ENCODE data around the gene UXS1.

UXS1 gene

DNA sequence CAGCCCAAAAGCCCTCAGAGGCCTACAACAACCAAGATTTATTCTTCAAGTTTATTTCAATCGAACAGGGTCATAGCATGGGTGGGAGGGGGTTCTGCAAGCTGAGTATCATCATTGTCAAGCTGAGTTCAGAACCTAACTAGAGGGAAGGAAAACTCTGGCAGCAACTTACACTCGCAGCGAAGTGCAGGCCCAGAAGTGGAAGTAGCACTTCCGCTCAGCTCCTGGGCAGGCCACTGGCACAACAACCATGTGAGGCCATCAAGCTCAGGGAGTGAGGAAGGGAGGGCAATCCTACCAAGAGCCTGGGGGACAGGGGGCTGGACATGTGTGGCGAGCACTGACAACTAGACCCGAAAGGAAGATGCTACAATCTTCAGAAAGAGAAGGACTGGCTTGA, 4.8 kb downstream of the UXS1 start:
- no peak for DNase-seq (ENCODE audit: low read depth)

DNA sequence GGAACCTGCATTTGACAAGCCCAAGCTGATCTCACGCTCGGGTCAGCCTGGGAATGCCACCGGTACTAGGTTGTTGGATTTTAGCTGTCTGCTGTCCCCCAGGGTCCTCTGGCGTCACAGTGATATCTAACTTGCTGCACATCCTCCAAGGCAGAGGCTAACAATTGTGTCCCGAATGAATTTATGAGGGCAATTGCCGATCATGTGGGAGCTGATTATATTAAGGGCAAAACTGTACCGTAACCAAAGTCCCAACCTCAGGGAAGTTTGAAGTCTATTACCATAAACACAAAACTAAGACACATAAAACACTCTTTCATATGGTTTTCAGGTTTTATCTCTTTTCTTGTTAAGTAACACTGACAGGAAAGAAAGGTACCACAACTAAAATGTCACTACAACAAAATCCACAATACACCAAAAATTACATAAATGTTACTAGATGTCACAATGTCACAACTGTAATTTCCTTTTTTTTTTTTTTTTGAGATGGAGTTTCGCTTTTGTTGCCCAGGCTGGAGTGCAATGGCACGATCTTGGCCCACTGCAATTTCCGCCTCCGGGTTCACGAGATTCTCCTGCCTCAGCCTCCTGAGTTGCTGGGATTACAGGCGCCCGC, 6.7 kb downstream of the UXS1 start:
- DNase-seq (ENCODE audit: low read depth), result no peak

DNA sequence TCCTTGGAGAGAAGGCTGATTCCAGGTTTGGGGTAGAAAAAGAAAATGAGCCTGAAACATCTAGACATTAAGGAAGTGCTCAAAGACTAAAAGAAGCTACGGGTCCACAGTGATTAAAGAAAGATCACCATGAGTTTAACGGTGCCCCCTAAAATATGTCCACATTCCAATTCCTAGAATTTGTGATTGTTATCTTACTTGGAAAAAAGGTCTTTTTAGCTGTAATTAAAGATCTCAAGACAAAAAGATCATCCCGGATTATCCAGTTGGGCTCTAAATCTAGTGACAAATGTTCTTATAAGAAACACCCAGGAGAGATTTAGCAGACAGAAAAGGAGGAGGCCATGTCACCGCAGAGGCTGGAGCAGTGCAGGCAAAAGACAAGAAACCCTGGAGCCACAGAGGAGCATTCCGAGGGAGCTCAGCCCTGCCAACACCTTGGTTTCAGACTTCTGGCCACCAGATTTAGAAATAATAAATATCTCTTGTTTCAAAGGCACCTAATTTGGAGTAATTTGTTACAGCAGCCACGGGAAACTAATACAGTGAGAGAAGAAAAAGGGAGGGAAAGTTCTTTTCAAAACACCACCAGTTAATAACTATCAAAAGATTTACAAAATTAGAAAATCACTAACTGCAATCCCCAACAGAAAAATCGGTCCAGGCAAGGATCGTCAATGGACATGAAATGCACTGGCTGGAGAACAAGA, 8.5 kb downstream of the UXS1 start:
- no peak for DNase-seq (ENCODE audit: low read depth)

DNA sequence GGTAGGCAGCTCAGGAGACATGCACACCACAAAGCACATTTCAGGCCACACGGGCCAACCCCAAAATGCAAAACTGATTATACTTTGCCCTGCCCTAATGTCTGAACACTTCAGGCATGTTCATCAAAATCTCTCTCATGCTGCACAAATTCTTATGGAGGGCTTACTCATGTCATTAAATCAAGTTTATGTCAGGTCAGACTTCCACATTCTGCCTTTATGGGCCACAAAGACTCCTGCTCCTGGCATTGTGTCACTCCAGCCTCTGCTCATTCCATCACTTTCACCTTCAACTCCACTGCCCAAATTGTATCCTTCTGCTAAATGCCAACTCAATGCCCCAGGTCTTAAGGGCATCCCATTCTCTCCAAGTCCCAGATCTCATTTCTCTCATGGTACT, 9.2 kb downstream of the UXS1 start:
- no peak for DNase-seq (ENCODE audit: low read depth)

DNA sequence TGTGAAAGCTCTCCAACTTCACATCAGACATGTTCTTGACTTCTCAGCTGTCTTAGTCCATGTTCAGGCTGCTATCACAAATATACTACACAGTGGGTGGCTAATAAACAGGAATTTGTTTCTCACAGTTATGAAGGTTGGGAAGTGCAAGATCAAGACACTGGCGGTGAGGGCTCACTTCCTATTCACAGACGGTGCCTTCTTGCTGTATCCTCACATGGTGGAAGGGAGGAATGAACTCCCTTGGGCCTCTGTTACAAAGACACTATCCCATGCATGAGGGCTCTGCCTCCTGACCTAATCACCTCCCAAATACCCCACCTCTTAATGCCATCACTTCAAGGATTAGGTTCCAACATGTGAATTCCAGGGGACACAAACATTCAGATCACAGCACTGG, 9.7 kb downstream of the UXS1 start:
- DNase-seq (ENCODE audit: low read depth), result no peak

DNA sequence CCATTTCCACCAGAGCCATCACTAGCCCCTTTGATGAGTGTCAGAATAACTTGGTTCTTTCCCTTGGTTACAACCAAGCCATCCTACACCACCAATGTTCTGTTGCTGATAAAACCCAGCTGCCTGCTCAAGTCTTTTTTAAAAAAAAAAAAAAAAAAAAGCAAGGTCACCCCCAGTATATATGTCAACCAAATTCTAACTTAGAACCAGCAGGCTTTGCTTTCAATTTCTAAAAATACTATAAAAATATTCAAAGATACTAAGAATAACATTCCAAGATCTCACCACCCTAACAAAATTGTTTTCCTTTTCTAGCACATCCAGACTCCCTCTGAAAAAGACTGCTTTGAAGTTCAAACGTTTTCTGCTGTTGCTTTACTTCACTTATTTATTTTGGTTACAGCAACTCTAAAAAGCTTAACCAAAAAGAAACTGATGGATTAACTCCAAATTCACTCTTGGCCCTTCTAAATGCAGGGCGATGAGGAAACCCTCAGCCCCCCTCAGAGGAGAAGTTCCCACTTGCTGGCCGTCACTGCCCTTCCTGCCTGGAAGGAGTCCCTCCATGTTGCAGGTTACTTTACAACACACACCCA, 10.9 kb downstream of the UXS1 start:
- DNase-seq (ENCODE audit: low read depth), result no peak

DNA sequence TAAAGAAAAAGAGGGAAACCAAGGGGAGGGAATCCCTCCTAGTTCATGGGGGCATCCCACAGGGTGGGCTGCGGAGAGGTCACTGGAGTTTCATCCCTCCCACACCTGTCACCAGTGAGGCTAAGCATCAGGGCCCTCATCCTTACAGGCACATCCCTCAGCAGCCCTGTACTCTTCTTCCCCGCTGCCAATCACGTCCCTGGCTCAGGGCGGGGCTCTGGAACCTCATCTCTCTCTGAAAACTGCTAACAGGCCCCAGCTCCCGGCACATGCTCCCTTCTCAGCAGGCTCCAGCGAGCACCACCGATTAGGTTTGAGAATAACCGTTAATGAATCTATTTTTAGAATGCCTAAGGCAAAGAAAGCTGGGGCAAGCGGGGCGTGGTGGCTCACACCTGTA, 13.0 kb downstream of the UXS1 start:
- no peak for DNase-seq (ENCODE audit: low read depth)

DNA sequence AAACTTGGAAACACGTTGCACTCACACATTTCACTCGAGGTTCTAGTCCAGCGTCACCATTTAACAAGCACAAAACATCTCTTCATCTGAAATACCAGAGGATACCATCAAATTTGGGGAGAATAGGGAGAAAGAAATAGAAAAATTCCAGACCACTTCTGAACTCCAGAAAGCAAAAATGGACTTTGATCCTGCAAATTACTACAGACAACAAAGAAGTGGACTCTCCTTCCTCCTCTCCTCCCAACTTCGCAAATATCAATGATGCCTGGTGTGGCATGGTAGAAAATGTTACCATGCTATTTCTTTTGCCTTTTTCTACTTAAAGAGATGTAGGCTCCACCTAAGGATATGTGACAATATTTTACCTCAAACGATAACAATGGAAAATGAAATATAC, 13.5 kb downstream of the UXS1 start:
- no peak for DNase-seq (ENCODE audit: low read depth)

DNA sequence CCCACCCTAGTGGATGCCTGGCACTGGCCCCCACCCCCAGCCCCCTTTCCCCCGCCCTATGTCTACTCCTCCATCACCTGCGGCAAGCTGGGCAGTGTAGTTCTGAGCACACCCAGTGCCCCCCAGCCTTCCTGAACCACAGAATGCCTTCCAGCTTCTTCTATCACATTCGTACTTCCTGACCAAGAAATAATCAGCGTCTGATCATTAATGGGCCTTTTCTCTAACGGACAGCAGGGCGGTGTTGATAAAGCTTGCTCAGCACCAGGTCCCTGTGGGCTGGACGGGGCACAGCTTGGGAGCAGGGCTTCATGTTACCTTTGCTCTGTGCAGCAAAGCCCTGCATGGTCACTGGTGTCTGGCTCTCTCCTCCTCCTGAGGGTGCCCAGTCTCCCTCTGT, 15.4 kb downstream of the UXS1 start:
- DNase-seq (ENCODE audit: low read depth), result no peak

DNA sequence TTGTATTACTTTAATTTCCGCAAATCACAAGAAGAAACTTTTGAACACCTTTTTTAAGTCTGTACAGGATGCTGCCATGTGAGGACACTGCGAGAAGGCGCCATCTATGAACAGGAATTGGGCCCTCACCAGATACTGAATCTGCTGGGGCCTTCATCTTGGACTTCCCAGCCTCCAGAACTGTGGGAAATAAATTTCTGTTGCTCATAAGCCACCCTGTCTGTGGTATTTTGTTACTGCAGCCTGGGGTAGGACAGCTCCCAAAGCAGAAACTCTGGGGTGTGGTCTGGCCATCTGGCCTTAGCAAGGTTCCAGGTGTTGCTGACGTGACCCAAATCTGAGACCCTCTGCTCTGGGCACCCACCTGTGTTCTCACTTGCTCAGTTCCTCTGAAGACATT, 16.5 kb downstream of the UXS1 start:
- DNase-seq (ENCODE audit: low read depth), result no peak

DNA sequence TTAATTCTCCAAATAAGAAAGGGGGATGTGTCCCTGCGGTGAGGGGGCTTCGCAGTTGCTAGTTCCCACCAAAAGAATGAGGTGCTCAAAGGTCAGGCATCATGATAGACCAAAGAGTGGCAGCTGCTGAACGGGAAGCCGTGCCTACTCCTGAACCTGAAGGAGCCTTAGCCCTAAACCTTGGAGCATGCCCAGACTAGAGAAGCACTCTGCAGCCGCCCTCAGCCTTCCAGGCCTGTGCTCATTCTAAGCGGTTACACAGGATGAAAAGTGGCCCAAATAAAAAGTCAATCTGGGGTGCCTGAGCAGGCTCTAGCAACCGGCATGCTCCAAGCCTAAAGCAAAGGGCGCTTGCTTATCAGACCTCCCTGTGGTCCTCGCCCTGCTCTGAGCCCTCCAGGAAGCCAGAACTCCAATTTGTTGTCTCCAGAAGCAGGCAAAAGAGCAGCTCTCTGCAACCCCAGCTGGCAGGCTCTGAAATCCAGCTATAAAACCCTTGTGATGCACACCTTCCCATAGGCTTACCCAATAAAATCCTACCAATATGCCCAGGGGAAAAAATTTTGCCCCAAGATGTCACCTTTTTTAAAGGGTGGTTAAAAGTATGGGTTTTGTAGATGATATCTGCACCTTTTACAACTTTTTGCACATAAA, 17.5 kb downstream of the UXS1 start:
- no peak for DNase-seq (ENCODE audit: low read depth)

DNA sequence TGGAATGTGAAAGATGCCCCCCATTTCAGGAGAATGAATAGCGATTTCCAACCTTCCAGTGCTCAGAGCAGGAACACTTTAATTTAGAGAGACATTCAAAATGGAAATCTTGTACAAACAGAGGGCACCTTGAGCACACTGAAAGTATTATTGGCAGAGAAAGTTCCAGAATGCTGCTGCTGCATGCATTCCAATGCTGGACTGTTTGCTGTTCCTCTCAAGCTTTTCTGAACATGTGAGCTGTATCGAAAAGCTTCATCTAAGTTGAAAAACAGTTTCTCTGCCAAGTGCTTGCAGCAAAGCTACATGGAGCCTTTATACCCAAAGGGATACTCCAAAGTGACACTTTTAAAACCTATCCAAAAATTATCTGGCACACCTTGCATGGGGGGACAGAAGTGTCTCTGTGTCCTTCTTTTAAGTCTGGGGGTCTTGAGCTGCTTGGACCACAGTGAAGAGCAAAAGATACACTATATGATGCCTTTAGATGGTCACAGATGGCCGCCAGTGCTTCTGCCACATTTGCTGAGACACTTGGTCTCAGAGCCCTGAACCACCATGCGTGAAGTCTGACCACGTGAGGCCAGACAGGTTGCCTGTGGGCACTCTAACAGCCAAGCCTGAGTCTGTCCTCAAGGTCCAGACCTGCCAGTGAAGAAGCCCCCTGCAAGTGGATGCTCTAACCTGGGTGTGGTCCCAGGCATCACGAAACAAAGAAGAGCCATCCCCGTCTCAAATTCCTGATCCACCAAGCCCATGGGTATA, 18.8 kb downstream of the UXS1 start:
- DNase-seq (ENCODE audit: low read depth), result no peak

DNA sequence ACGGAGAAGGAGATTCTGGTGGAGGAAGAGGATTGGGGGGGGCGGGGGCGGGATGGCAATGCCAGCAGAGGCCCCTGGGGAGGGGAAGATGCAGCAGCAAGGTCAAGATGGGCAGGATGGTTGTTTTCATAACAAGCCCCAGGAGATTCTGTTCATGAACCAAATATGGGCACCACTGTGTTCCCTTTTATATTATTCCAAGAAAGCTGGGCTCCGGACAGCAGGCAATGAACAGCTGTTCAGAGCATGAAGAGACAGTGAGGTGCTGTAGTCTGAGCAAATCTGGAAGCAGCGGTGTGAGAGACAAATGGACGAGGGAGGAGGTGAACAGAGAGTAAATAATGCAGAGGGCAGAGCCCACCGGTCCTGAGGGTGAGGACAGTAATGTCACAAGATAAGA, 20.0 kb downstream of the UXS1 start:
- DNase-seq (ENCODE audit: low read depth), result no peak

DNA sequence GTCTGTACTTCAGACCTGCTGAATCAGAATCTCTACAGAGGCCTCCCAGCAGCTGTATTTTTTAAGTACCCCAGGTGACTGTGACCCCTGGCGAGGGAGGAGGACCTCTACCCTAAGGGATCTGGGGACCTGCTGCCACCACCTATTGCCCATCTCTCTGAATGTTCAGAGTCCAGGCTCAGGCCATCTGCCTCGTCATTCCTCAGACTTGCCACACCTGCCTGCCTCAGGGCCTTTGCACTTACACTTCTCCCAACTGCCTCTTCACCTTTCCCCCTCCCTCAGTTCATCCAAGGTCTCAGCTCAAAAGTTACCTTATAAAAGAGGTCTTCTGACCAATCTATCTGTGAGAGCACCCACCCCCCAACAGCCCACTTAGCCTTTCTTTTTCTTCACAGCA, 21.5 kb downstream of the UXS1 start:
- no peak for DNase-seq (ENCODE audit: low read depth)

DNA sequence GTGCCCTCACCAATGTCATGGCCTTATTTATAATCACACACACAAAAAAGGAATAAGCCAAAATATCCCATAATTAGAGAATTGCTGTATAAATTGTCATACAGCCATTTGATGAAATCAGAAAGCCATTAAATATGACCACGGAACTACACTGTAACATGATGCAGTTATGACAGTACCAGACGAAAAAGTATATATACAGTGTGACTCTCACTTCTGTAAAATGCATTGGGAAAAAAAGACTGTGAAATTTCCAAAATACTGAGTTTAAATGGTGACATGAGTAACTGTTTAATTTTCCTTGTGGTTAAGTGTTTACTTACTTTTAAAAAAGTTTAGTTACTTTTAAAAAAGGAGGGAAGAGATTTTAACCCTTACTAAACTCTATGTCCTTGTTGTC, 25.4 kb downstream of the UXS1 start:
- DNase-seq (ENCODE audit: low read depth), result no peak

DNA sequence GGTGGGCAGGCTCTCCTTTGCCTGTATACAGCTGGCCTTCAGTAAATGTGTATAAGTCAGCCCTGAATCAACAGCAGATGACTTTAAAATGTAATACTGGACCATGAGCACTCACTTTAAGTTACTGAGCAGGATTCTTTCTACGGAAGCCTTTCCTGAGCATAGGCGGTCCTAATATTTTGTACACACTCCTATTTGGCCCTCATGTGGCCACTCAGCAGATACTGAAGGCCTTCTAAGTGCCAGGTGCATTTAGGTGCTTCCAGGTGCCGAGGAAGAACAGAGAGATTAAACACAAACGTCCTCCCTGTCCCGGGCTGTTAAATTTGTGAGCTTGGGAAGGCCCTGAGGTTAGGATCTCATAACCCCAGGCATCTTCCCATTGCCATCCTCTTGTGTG, 27.0 kb downstream of the UXS1 start:
- DNase-seq (ENCODE audit: low read depth), result no peak

DNA sequence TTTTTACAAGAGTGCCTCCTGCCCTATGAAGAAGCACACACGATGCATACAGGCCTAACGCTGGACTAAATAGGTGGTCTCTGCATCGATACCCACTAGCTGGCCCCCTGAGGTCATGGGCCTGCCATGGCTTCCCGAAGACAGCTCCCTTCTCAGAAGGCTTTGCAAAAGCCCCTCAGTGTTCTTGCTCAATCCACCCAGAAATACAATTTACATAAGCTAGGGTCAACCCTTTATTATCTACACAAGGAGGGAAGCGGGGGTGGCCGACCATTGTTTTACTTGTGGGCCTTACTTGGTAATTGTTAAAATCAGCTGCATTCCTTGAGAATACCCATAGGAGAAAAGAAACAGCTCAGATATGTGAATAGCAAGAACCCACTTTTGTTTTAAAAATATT, 28.5 kb downstream of the UXS1 start:
- no peak for DNase-seq (ENCODE audit: low read depth)

DNA sequence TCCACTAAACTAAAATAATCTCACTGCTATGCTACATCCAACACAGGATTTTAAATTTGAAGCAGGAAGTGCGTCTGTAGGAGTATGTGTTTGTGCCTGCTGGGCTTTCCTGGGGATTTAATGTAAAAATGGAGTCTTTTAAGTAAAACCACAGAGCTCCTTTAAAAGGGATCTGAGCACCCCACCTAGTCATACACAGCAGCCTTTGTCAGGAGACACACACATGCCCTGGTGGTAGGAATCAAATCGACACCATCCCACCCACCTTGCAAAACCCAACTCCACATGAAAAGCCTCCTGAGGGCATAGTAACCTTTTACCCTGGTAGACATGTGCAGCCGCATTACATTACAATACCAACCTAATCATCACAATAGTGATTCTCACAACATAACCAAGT, 29.1 kb downstream of the UXS1 start:
- no peak for DNase-seq (ENCODE audit: low read depth)

DNA sequence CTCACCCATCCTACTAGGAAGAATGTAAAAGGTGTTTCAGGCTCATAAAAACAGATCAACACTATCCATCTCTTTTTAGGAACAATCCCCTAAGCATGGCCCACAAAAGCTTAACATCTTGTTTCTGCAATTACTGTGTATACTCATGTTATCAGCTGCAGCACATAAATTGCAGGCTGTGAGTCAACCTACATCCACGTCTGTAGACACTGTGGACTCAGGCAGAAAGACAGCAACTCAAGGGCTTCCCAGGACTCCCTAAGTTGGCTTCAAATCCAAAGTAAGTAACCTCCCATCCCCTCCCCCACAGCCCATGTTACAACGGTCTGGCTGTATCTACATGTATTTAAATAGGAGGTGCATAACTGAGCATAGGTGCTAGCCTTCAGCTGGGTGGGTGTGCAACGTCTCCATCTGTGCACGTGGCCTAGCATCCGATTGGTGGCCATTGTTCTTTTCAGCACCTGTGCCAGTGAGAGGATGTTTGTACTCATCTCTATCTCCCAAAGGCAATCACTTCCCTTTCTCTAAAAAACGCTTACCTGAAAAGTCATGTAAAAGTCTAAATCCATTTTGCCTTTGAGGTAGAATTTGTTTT, 30.1 kb downstream of the UXS1 start:
- DNase-seq (ENCODE audit: low read depth), result no peak

DNA sequence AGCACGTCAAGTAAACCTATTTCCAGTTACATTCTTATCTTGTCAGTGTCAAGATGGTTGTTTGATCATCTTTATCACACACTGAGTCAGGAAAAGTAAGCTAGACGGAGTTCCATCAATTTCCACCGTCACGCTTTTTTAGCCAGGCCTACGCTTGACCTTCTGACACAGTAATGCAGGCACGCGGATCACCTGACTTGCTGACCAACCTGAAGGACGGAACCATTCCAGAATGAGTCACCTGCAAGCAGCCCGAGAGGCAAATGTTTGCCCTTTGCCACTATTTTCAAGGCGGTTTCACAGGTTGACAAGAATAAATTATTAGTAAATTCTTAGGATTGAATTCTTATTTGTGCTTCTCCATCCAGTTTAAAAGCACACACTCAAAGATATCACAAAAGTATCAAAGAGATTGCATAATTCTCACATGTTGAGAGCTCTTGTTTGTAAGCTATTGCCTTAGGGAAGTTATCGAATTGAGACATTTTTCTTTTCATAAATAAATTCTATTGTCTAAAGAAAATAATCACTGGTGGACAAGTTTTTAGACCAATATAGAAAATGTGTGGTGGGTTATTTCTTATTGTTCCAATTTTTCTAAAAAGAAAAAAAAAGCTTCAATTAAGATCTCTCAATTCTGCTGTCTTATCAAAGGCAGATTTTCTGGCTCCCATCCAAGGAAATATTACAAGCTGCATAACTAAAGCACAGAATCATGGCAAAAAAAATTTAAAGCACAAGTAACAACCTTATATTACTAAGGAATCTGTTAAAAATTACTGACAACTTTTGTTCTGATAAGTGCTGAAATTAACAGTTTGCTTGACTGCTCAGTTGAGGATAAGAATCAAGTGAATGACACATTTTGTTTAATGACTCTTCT, 31.9 kb downstream of the UXS1 start:
- no peak for DNase-seq (ENCODE audit: low read depth)

DNA sequence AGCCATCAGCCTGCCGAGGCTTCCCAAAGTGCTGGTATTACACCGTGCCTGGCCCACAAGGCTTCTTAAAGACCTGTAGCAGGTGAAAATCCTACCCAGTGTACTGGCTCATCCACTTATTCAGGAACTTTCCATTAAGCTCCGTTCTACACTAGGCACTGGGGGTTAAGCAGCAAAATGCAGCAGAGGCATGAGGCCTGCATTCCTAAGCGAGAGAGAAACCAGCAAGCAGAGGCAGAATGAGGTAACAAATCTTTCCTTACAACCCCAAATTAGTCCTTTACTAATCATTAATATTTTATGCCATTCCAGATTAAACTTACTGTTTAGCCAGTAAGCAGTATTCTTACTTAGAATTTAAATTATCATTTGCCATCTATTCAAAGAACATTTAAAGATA, 32.8 kb downstream of the UXS1 start:
- no peak for DNase-seq (ENCODE audit: low read depth)

All from stimulated activated CD8-positive, alpha-beta memory T cell treated with anti-CD3 and anti-CD28 coated beads, Interleukin-15, amount 100 ng/mL, for 1 hour (primary cell).